HG03045 (cell line): ENCODE results near the gene ARRDC5.
"Not testable (repeated sequence)": the region's sequence is repeated elsewhere in the genome, so short reads cannot be mapped to it uniquely, and the experiment has no call there.

Source experiments
- ATAC-seq: cut with Tn5 transposase; IDR thresholded peaks from one replicate; pipeline ENCODE4 v1.9.1; 2021; ENCODE audit warnings: mild to moderate bottlenecking, moderate library complexity; ENCODE audit not compliant: unreplicated experiment

ARRDC5 gene

GRCh38 chr19:4910594-4911281 is 8.0 kb upstream of the ARRDC5 start:
- ATAC-seq, result no peak

GRCh38 chr19:4909897-4910593 is 7.3 kb upstream of the ARRDC5 start:
- peak; percentile 74 for ATAC-seq

- no peak for ATAC-seq
Observed at GRCh38 chr19:4909156-4909896, 6.6 kb upstream of the ARRDC5 start, which contains the start of gene UHRF1. UHRF1 (plus strand) TSS chr19:4909501; CDS start chr19:4910886, 1,385 bp downstream.

GRCh38 chr19:4908781-4909155 is 6.1 kb upstream of the ARRDC5 start:
- no peak for ATAC-seq

GRCh38 chr19:4908360-4908759 is 5.7 kb upstream of the ARRDC5 start:
- ATAC-seq, result no peak

GRCh38 chr19:4906963-4907362 is 4.3 kb upstream of the ARRDC5 start:
- no peak for ATAC-seq

GRCh38 chr19:4904481-4904880 is 1.8 kb upstream of the ARRDC5 start:
- no peak for ATAC-seq

- ATAC-seq, result not testable (repeated sequence)
Observed at GRCh38 chr19:4900879-4901278, 1.8 kb downstream of the ARRDC5 start.

- ATAC-seq, result no peak
Observed at GRCh38 chr19:4897146-4897545, 5.5 kb downstream of the ARRDC5 start.

GRCh38 chr19:4896372-4896771 is 6.3 kb downstream of the ARRDC5 start:
- no peak for ATAC-seq

- ATAC-seq, result not testable (repeated sequence)
Observed at GRCh38 chr19:4892962-4893361, 9.7 kb downstream of the ARRDC5 start.

- no peak for ATAC-seq
Observed at GRCh38 chr19:4891066-4891465, 11.6 kb downstream of the ARRDC5 start.

- ATAC-seq, result no peak
Observed at GRCh38 chr19:4889034-4889815, 13.5 kb downstream of the ARRDC5 start.

- ATAC-seq, result not testable (repeated sequence)
Observed at GRCh38 chr19:4887803-4888202, 14.9 kb downstream of the ARRDC5 start.

- ATAC-seq, result not testable (repeated sequence)
Observed at GRCh38 chr19:4884993-4885392, 17.7 kb downstream of the ARRDC5 start.

GRCh38 chr19:4882874-4883273 is 19.8 kb downstream of the ARRDC5 start:
- ATAC-seq, result not testable (repeated sequence)

- ATAC-seq, result no peak
Observed at GRCh38 chr19:4879041-4879440, 23.7 kb downstream of the ARRDC5 start.

GRCh38 chr19:4878491-4878968 is 24.2 kb downstream of the ARRDC5 start:
- ATAC-seq, result no peak

GRCh38 chr19:4877753-4878490 is 24.8 kb downstream of the ARRDC5 start:
- no peak for ATAC-seq

- ATAC-seq, result no peak
Observed at GRCh38 chr19:4873930-4874329, 28.8 kb downstream of the ARRDC5 start.
